ENCODE results near the gene DPH7. TPM values are rescaled to one million over a fixed set of nuclear protein-coding genes. Genes with fewer than 3 reads are reported as not detected.

Gene DPH7
- total RNA-seq, 1 experiment from 2014 or later = 54.4 TPM

GRCh38 chr9:137570566-137570965, 8.2 kb downstream of the DPH7 start:
- RAD21 ChIA-PET (ENCODE audit: low non-redundant PET in 1 of 2, low total read pairs in 2 of 2, uncharacterized antibody in 2 of 2, unreplicated experiment in 2 of 2) = no interaction called here
- Histone ChIP-seq H4K20me1 (ENCODE audit: insufficient read depth) (no peaks in the 10 kb centered on the region), H3K9me2 (ENCODE audit: insufficient read depth) (no peaks in the 10 kb centered on the region), H3K4me3 (replicated peaks in 1 of 2; ENCODE audit: low read depth in 1 of 2, low read length in 2 of 2) (no peak overlapping the region), H3K9ac (ENCODE audit: low read length) (no peak overlapping the region), H3K27ac (ENCODE audit: low read depth, low read length) (no peak overlapping the region), H3K4me2 (ENCODE audit: low read length) (no peak overlapping the region), H3K9me3 (ENCODE audit: control insufficient read depth in 1 of 2, insufficient read depth in 1 of 2, low read depth in 1 of 2, low read length in 2 of 2) (no peaks in the 10 kb centered on the region), H3K36me3 (ENCODE audit: control insufficient read depth in 1 of 2, insufficient read depth in 2 of 2, low read length in 2 of 2) (peaks cover 19 to 38% of the 10 kb centered on the region in 2 experiments), H3K4me1 (ENCODE audit: control insufficient read depth in 1 of 2, insufficient read depth in 2 of 2, low read length in 2 of 2) (no peaks in the 10 kb centered on the region), H3K79me2 (ENCODE audit: insufficient read depth, low read length) (peaks cover 43% of the 10 kb centered on the region), H2AFZ (ENCODE audit: low read depth, low read length, poor library complexity, severe bottlenecking) (no peak overlapping the region), H3K27me3 (ENCODE audit: insufficient read depth, low read length) (no peaks in the 10 kb centered on the region)
- TF ChIP-seq ELF1 (IDR thresholded peaks at IDR 0.05; ENCODE audit: borderline replicate concordance, low read depth) = no peak
- no peak for TF ChIP-seq SRF (IDR thresholded peaks at IDR 0.05; ENCODE audit: low read depth)
- no peak for TF ChIP-seq ZFX (IDR thresholded peaks at IDR 0.05)
- no peak for TF ChIP-seq SIN3A (IDR thresholded peaks at IDR 0.05; ENCODE audit: low read depth)
- no peak for TF ChIP-seq CEBPB (IDR thresholded peaks at IDR 0.05; ENCODE audit: low read depth)
- TF ChIP-seq EGR1 (IDR thresholded peaks at IDR 0.05; ENCODE audit: low read depth) = no peak
- no peak for TF ChIP-seq FOSL1 (IDR thresholded peaks at IDR 0.05; ENCODE audit: low read depth)
- no peak for TF ChIP-seq CTCF (IDR thresholded peaks at IDR 0.05 in 2 of 3, conservative IDR thresholded peaks at IDR 0.05 in 1 of 3; ENCODE audit: borderline replicate concordance in 1 of 3, insufficient read depth in 1 of 3, low read depth in 2 of 3, low read length in 2 of 3)
- TF ChIP-seq TCF7L2 (IDR thresholded peaks at IDR 0.05; ENCODE audit: borderline replicate concordance, extremely low read depth, insufficient read depth, insufficient read length) = no peak
- no peak for TF ChIP-seq CBX3 (IDR thresholded peaks at IDR 0.05; ENCODE audit: low read depth)
- no peak for TF ChIP-seq SP1 (IDR thresholded peaks at IDR 0.05; ENCODE audit: low read depth)
- no peak for TF ChIP-seq ZBTB33 (IDR thresholded peaks at IDR 0.05; ENCODE audit: extremely low read depth, insufficient replicate concordance, low read length)
- no peak for TF ChIP-seq POLR2AphosphoS5 (IDR thresholded peaks at IDR 0.05; ENCODE audit: low read depth, low read length)
- TF ChIP-seq REST (IDR thresholded peaks at IDR 0.05; ENCODE audit: low read depth) = no peak
- TF ChIP-seq MAX (IDR thresholded peaks at IDR 0.05) = no peak
- TF ChIP-seq JUND (IDR thresholded peaks at IDR 0.05) = no peak
- TF ChIP-seq EZH2phosphoT487 (IDR thresholded peaks at IDR 0.05; ENCODE audit: borderline replicate concordance) = no peak
- ATAC-seq (no peak), DNase-seq (ENCODE audit: low read depth, low spot score) (no peak)
- POLR2A ChIA-PET = no interaction called here
- no TSS peak for BruUV-seq (replicated peaks)
- CTCF ChIA-PET = no interaction called here
- intact Hi-C loops (cut with micrococcal nuclease) = no loop called here

Measured in HCT116 (cell line).